ENCODE data around the gene MIOX.
A peak's percentile ranks its signal among the peaks of the same experiment; 100 is the strongest.

DNA sequence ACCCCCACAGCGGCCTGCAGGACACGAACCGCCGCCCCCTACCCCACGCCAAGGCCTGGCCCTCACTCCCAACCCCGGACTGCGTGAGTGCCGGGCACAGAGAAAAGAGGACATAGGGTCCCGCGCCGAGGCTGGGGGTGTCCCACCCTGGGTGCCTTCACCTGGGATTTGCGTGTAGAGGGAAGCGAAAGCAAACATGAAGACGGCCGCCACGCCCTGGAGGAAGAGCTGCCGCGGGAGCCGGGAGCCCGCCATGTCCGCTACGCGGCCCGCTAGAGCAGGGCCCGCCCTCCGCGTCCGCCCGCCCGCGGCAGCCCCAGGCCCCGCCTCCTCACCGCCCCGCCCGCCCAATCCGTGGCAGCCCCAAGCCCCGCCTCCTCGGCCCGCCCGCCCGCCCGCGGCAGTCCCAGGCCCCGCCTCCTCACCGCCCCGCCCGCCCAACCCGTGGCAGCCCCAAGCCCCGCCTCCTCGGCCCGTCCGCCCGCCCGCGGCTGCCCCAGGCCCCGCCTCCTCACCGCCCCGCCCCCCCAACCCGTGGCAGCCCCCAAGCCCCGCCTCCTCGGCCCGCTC lies 20.8 kb downstream of the MIOX start, which contains the start of gene LMF2:
- TF ChIP-seq, protein P1, sequence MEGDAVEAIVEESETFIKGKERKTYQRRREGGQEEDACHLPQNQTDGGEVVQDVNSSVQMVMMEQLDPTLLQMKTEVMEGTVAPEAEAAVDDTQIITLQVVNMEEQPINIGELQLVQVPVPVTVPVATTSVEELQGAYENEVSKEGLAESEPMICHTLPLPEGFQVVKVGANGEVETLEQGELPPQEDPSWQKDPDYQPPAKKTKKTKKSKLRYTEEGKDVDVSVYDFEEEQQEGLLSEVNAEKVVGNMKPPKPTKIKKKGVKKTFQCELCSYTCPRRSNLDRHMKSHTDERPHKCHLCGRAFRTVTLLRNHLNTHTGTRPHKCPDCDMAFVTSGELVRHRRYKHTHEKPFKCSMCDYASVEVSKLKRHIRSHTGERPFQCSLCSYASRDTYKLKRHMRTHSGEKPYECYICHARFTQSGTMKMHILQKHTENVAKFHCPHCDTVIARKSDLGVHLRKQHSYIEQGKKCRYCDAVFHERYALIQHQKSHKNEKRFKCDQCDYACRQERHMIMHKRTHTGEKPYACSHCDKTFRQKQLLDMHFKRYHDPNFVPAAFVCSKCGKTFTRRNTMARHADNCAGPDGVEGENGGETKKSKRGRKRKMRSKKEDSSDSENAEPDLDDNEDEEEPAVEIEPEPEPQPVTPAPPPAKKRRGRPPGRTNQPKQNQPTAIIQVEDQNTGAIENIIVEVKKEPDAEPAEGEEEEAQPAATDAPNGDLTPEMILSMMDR (IDR thresholded peaks at IDR 0.05), result peak in 2 of 12 donors; percentile 15 to 20
- TF ChIP-seq POLR2A (IDR thresholded peaks at IDR 0.05), result peak in 1 of 2 donors; percentile 65
